ENCODE results near the gene NEK11.
"Not testable (repeated sequence)": the region's sequence is repeated elsewhere in the genome, so short reads cannot be mapped to it uniquely, and the experiment has no call there.

NEK11 gene

GRCh38 chr3:131042271-131042985 is 15.8 kb downstream of the NEK11 start:
- not testable (repeated sequence) for DNase-seq

- DNase-seq: no peak
Observed at GRCh38 chr3:131047582-131047981, 20.9 kb downstream of the NEK11 start.

- DNase-seq: no peak
Observed at GRCh38 chr3:131048030-131048429, 21.4 kb downstream of the NEK11 start.

- no peak for DNase-seq
Observed at GRCh38 chr3:131050001-131050400, 23.3 kb downstream of the NEK11 start.

GRCh38 chr3:131053043-131053859 is 26.6 kb downstream of the NEK11 start:
- DNase-seq: peak; percentile 22 to 42

GRCh38 chr3:131067983-131068382 is 41.3 kb downstream of the NEK11 start:
- no peak for DNase-seq

GRCh38 chr3:131072099-131072559 is 45.5 kb downstream of the NEK11 start:
- peak in 1 of 2 experiments; percentile 14 for DNase-seq

GRCh38 chr3:131072845-131073244 is 46.2 kb downstream of the NEK11 start:
- no peak for DNase-seq

- DNase-seq: no peak
Observed at GRCh38 chr3:131075632-131076328, 49.1 kb downstream of the NEK11 start.

GRCh38 chr3:131077904-131078303 is 51.2 kb downstream of the NEK11 start:
- no peak for DNase-seq

GRCh38 chr3:131079086-131079485 is 52.4 kb downstream of the NEK11 start:
- DNase-seq: no peak

GRCh38 chr3:131081224-131081623 is 54.5 kb downstream of the NEK11 start:
- DNase-seq: no peak

GRCh38 chr3:131082246-131082645 is 55.6 kb downstream of the NEK11 start:
- DNase-seq: no peak

GRCh38 chr3:131082871-131083863 is 56.5 kb downstream of the NEK11 start:
- DNase-seq: no peak

GRCh38 chr3:131091768-131092167 is 65.1 kb downstream of the NEK11 start:
- DNase-seq: no peak

GRCh38 chr3:131107637-131108433 is 81.2 kb downstream of the NEK11 start:
- no peak for DNase-seq

- peak; percentile 52 to 63 for DNase-seq
Observed at GRCh38 chr3:131109156-131109555, 82.5 kb downstream of the NEK11 start.

- no peak for DNase-seq
Observed at GRCh38 chr3:131110087-131110486, 83.4 kb downstream of the NEK11 start.

GRCh38 chr3:131114256-131114655 is 87.6 kb downstream of the NEK11 start:
- no peak for DNase-seq

GRCh38 chr3:131125684-131126083 is 99.0 kb downstream of the NEK11 start:
- DNase-seq: no peak

- DNase-seq: no peak
Observed at GRCh38 chr3:131140891-131141290, 114.2 kb downstream of the NEK11 start.
